Measurements from ENCODE around the gene HSBP1L1. TPM values are rescaled to one million over a fixed set of nuclear protein-coding genes. Genes with fewer than 3 reads are reported as not detected.

The HSBP1L1 gene
- total RNA-seq (ENCODE audit: low replicate concordance): 9.9 and 25.0 TPM in 2 replicates
- long read RNA-seq, partial matches to known transcripts: 0 of 2 reads
- long read RNA-seq, other reads (novel, unspliced or antisense): 1 of 2 reads

DNA sequence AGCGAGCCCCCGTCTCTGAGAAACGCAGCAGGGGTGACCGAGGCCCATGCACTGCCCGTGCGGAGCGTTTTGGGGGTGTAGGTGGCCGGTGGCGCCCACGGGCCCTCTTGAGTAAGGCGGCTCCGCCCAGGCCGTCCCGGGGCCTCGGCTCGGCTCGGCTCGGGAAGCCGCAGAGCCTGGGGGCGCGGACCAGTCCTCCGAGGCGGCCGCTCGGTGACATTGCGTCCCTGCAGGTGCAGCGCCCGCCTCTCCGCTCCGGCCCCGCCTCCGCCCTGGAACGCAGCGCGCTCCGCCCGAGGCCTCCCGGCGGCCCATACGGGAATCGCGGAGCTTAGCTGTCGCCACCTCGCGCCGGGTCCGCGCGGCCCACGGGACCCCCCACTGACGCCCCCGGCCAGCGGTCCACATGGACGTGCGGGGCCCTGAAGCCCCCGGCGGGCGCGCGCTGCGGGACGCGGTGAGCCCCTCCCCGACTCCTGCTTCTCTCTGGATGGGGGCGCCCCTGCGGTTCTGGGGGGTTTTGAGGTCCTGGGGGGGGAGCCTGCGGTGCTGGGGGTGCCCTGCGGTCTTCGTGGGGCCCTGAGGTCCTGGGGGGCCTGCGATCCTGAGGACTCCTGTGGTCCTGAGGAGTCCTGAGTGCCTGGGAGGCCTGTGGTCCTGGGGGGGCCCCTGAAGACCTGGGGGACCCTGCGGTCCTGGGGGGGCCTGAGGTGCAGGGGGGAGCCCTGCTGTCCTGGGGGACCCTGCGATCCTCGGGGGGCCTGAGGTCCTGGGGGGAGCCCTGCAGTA is at the start of gene HSBP1L1:
HSBP1L1 (plus strand) TSS at position 314 of the 789 bp plus-strand sequence; CDS start at position 407, 93 bp downstream.
- TF ChIP-seq, protein P1, sequence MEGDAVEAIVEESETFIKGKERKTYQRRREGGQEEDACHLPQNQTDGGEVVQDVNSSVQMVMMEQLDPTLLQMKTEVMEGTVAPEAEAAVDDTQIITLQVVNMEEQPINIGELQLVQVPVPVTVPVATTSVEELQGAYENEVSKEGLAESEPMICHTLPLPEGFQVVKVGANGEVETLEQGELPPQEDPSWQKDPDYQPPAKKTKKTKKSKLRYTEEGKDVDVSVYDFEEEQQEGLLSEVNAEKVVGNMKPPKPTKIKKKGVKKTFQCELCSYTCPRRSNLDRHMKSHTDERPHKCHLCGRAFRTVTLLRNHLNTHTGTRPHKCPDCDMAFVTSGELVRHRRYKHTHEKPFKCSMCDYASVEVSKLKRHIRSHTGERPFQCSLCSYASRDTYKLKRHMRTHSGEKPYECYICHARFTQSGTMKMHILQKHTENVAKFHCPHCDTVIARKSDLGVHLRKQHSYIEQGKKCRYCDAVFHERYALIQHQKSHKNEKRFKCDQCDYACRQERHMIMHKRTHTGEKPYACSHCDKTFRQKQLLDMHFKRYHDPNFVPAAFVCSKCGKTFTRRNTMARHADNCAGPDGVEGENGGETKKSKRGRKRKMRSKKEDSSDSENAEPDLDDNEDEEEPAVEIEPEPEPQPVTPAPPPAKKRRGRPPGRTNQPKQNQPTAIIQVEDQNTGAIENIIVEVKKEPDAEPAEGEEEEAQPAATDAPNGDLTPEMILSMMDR (conservative IDR thresholded peaks at IDR 0.05): peak; percentile 57
- peaks cover 4% of the 10 kb centered on the region for H3K27me3 Mint-ChIP-seq
- H3K36me3 Mint-ChIP-seq: peaks cover 1% of the 10 kb centered on the region
- H3K4me1 Mint-ChIP-seq (ENCODE audit: unreplicated experiment): peaks cover 19% of the 10 kb centered on the region
- no peak for DNase-seq (ENCODE audit: extremely low spot score, unreplicated experiment)
- peak within 1 kb of the TSS; percentile 96 for H3K27ac Mint-ChIP-seq
- peak within 1 kb of the TSS; percentile 83 for H3K4me3 Mint-ChIP-seq
- no peaks in the 10 kb centered on the region for H3K9me3 Mint-ChIP-seq

DNA sequence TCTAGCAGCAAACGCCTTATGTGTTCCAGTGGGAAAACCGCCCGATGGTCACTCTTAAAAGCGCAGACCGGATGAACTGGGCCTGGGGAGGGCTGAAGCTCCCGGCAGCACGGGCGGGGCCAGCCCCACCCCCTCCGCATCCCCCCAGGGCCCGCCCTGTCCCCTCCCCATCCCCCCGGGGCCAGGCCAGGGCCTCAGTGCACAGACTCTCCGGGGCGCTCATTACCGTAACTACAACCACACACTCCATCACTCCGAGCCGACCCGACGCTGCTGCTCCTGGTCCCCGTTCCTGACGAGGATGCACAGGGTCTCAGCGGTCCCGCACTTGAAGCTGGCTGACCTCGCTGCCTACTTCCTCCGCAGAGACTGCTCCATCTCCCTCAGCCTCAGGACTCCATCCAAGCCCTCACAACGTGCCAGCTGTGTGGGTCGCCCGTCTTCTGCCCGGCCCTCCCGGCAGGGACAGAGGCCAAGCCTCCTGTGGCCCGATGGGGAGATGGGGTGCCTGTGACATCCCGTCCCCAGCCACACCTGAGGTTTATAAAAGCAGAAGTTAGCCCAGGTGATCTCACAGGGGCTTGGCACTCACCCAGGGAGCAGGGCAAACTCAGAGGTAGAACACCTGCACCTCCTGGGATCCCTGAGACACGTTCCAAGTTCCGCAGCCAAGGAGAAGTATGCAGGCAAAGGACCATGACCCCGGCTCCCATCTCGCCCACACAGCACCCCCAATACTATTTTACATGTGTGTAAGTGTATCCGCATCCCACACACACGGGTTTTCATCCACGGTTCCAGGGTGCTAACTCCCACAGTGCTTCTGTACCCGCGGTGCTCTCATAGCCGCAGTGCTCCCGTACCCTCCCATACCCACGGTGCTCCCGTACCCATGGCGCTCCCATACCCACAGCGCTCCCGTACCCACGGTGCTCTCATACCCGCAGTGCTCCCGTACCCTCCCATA is 49.0 kb upstream of the HSBP1L1 start:
- TF ChIP-seq, protein P1 (conservative IDR thresholded peaks at IDR 0.05): no peak
- H3K27me3 Mint-ChIP-seq: no peaks in the 10 kb centered on the region
- no peak overlapping the region for H3K27ac Mint-ChIP-seq
- H3K36me3 Mint-ChIP-seq: peaks cover 21% of the 10 kb centered on the region
- H3K9me3 Mint-ChIP-seq: no peaks in the 10 kb centered on the region
- DNase-seq (ENCODE audit: extremely low spot score, unreplicated experiment): peak; percentile 47
- no peaks in the 10 kb centered on the region for H3K4me1 Mint-ChIP-seq (ENCODE audit: unreplicated experiment)
- no peak overlapping the region for H3K4me3 Mint-ChIP-seq

DNA sequence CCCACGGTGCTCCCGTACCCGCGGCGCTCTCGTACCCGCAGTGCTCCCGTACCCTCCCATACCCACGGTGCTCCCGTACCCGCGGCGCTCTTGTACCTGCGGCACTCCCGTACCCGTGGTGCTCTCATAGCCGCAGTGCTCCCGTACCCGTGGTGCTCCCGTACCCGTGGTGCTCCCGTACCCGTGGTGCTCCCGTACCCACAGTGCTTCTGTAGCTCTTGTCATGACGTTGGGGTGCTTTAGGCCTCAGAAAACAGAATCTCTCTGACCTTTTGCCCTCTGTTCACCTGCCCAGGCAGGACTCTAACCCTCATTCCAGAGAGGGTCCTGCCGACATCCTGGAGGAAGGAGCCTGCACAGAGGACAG is 48.3 kb upstream of the HSBP1L1 start:
- Mint-ChIP-seq H3K4me3 (no peak overlapping the region), H3K4me1 (ENCODE audit: unreplicated experiment) (no peaks in the 10 kb centered on the region), H3K27ac (no peak overlapping the region), H3K9me3 (no peaks in the 10 kb centered on the region), H3K36me3 (peaks cover 19% of the 10 kb centered on the region), H3K27me3 (no peaks in the 10 kb centered on the region)
- TF ChIP-seq, protein P1 (conservative IDR thresholded peaks at IDR 0.05): no peak
- DNase-seq (ENCODE audit: extremely low spot score, unreplicated experiment): peak; percentile 31

DNA sequence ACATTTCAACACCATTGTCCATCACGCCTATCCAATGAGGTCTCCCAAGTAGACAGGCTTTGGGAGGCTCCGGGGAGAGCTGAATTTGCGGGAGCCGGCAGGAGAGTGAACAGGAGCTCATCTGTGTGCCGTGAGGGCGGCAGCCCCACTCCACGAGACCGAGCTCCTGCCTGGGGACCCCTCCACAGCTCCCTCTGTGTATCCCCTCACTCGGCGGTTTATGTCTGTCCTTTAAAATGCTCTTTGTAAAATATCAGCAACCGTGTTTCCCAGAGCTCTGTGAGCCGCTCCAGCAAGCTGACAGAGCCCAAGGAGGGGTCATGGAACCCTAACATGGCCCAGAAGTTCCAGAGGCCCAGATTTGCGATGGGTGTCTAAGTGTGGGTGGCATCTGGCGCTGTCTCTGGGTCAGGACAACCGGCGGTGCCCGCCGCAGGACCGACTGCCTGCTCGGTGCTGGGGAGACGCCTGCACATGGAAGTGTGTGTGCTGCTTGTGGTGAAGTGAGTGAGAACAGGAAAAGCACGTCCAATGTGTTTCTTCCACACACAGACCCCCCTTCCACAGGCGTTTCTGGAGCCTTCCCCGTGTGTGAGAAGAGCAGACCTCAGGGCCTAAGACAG is 47.8 kb upstream of the HSBP1L1 start:
- TF ChIP-seq, protein P1 (conservative IDR thresholded peaks at IDR 0.05): no peak
- Mint-ChIP-seq H3K9me3 (no peaks in the 10 kb centered on the region), H3K4me1 (ENCODE audit: unreplicated experiment) (no peaks in the 10 kb centered on the region), H3K27me3 (no peaks in the 10 kb centered on the region), H3K27ac (no peak overlapping the region), H3K4me3 (no peak overlapping the region), H3K36me3 (peaks cover 19% of the 10 kb centered on the region)
- DNase-seq (ENCODE audit: extremely low spot score, unreplicated experiment): peak; percentile 45

DNA sequence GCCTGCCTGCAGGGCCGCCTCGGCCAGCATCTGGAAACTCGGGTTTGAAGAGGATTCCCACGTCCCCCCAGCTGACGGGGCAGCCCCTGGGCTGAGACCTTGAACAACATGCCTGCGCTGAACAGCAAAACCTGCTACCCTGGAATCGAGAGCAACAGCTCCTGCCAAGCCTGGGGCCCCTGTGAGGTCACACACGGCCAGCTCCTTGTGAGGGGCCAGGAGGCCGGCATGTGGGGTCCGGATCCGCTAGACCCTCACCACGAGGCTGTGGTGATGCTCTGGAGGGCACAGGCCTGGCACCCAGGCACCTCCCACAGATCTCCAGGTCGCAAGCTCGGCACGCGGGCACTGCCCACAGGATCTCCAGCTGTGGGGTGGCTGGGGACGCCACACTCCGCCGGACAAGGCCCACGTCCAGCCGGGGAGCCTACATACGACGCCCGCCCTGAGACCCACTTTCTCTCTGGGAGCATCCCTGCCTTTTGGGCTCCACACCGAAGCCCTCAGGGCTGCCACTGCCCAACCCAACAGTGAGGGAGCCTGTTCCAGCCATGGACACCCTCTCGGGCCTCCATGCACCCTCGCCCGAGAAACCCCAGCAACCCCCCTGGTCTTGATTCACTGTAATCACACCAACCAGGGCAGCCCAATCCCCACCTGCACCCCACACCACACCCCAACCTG is 47.1 kb upstream of the HSBP1L1 start:
- Mint-ChIP-seq H3K4me1 (ENCODE audit: unreplicated experiment) (no peaks in the 10 kb centered on the region), H3K4me3 (no peak overlapping the region), H3K27ac (no peak overlapping the region), H3K27me3 (no peaks in the 10 kb centered on the region), H3K36me3 (peaks cover 19% of the 10 kb centered on the region), H3K9me3 (no peaks in the 10 kb centered on the region)
- TF ChIP-seq, protein P1 (conservative IDR thresholded peaks at IDR 0.05): no peak
- peak; percentile 62 for DNase-seq (ENCODE audit: extremely low spot score, unreplicated experiment)
